GM18520 (cell line): ENCODE data around the gene CAMK2N2.
"Not testable (repeated sequence)": the region's sequence is repeated elsewhere in the genome, so short reads cannot be mapped to it uniquely, and the experiment has no call there.

Source experiments
- ATAC-seq: cut with Tn5 transposase; IDR thresholded peaks from one replicate; pipeline ENCODE4 v1.9.1; 2021; ENCODE audit not compliant: unreplicated experiment

Gene CAMK2N2

DNA sequence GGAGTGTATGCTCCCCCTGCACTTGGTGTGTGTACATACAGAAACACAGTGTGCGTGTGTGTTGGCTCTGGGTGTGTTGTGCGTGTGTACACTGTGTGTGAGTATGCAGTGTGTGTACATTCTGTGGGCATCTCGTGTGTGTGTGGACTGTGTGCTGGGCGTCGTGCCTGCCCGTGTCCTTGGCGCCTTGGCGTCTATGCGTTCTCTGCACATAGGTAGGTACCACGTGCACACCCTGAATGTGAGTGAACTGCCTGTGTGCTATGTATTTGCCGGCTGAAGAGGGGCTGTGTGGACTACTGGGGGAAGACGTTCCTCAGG is 14.0 kb upstream of the CAMK2N2 start:
- no peak for ATAC-seq

DNA sequence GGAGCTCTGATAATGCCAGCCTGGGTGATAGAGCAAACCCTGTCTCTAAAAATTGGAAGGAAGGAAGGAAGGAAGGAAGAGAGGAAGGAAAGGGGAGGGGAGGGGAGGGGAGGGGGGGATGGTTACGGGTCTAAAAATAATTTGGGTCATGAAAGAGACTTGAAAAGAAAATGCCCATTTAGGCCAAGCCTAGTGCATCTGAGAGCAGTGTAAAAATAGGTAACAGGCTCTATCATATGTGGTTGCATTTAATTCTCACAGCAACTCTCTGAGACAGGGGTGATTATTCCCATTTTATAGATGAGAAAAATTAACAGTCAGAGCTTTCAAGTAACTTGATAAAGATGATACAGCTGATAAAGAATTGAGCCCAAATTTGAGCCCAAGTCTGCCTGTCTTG is 10.9 kb upstream of the CAMK2N2 start:
- no peak for ATAC-seq

DNA sequence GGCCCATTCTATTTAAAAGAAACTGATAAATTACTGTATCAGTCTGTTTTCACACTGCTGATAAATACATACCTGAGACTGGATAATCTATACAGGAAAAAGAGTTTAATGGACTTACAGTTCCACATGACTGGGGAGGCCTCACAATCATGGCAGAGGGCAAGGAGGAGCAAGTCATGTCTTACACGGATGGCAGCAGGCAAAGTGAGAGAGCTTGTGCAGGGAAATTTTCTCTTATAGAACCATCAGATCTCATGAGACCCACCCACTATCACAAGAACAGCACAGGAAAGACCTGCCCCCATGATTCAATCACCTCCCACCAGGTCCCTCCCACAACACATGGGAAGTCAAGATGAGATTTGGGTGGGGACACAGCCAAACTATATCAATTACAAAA is 5.9 kb upstream of the CAMK2N2 start:
- ATAC-seq = not testable (repeated sequence)

DNA sequence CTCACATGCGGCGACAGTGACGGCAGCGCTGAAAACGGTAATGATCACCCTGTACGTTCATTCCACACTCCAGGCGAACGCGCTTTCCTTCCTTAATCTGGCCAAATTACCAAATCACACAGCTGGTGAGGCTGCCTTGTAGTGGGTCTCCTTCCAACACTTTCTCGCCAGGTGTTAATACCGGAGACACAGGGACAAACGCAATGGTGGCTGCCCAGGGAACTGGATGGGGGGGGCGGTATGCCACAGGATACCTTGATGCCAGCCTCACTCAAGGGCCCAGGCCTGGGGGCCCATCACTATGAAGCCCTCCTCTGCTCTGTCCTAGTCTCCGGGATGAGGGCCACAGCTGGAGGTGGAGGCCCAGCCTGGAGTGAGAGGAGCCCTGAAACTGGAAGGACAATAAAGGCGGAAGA is 1.4 kb upstream of the CAMK2N2 start:
- ATAC-seq = no peak

DNA sequence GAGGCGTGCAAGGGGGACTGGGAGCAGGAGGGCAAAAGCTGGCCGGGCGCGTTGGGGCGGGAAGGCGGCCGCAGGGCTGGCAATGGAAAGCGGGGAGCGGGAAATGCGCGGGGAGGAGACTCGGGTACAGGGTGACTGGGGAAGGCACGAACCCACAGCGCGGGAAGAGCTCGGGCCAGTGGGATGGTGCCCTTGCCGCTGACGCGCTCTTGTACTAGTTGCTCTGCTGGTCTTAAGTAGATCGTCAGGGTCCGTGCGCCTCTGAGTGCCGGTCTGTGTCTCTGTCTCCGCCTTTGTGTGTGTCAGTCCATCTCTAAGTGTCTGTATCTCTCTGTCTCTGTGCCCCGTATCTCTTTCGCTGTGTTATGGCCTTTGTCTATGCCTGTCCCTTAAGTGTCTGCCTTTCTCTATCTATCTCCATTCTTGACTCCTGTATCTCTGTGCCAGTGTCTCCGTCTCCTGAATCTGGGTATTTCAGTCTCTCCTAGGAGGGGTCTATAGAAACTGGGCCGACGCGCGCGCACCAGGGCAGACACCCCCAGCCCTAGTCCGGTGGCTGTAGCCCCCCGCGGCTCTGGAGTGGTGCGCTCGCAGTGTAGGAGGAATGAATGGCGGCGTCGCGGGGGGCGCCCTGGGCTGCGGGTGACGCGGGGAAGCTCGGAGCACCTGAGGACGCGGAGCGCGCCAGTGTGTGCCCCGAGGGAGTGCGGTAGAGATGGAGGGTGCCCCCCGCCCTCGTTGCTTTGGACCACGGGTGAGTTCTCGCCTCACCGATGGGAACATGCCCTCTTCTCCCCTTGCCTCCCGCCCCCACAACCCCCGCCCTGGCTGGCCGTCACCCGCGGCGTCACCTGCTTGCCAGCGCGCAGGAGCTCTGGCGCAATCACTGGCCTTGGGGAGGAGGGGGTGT is 756 bp upstream of the CAMK2N2 start:
- no peak for ATAC-seq

DNA sequence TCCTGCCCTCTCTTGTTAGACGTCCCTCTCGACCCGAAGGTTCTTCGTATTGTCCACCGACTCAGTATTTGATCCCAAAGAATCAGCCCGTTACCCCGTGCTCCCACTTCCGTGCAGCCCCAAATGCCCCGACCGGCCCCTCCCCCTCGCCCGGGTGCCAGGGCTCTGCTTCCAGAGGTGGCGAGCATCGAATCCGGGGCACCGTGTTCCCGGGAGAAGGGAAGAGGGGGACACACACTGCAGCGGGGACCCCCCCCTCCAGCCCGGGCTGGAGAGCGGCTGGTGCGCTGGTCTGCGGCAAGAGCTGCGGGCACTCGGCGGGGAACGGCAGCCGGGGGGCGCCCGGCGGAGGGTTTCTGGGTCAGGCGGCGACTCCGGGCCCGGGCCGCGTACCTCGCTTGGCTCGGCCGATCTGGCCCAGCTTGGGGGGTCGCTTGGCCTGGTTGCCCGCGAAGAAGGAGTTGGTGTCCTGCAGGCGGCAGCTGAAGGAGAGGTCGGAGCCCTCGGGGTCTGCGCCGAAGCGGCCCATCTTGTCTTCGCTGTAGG is 556 bp downstream of the CAMK2N2 start:
- ATAC-seq = no peak

DNA sequence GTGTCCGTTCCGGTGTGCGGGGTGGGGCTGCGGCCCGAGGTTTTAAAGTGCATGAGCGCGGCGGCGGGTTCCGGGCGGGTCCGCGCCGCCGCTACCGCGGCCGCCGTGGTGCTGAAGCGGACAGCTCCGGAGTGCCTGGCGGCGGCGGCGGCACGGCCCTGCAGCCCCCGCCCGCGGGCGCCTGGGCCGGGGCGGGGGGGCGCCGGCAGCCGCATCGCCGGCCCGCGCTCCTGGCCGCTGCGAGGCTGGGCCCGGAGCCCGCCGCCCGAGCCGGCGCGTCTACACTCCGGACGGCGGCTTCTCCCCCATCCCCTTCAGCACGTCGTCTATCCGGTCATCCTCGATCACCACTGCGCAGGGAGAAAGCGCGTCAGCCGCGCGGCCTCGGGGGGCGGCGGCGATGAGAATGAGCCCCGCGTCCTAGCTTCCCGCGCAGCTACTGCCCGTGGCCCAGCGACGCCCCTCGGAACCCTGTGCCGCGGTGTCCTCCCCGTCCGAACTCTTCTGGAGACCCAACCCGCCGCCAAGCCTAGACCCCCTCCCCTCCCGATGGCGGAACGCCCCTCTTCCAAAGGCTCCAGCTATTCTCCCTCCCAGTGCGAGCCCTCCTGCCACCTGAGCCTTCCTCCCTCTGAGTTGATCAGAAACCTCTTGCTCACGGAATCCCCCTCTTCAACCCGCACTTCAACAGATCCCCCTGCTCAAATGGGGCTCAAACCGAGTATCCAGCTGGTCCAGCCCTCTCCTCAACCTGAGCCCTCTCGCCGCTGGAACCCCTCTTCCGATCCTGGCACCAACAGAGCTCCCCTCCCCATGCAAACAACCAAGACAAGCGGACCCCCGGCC is 1.3 kb downstream of the CAMK2N2 start:
- ATAC-seq = no peak

DNA sequence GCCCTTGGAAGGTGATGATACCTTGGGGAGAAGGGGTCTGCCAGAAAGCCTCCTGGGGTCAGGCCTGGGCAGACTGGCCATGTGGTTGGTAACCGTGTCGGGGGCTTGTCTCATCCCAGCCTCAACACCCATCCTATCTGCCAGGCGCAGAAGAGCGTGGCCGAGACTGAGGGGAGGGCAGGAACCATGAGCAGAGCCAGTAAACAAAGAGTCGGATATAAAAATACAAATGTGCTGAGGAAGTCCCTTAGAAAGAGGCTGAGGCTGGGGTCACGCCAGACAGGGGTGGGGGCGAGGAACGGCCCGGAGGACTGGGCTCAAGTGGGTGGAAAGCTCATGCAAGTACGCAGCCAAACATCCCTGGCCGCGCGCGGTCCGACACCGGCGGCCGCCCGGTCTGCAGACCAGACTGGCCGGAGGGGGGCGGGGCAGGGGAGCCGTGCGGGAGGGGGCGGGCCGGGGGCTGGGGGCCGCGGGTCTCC is 1.9 kb downstream of the CAMK2N2 start:
- no peak for ATAC-seq

DNA sequence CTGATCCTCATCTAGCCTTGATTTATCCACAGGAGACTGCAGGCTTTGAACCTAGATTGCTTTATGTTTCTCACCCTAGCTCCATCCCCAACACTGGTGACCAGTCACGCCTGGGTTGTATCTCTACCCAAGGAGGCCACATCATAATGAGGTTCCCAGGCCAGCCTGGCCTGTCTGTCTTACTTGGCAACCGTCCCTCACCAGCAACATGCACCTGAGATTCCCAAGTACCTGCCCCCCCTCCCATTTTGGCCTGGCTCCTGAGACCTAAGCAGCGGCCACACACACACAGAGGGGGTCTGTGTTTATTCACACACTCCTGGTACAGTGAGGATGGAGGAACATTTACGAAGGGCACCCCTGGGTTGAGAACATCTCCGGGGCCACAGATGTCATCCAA is 2.4 kb downstream of the CAMK2N2 start:
- no peak for ATAC-seq

DNA sequence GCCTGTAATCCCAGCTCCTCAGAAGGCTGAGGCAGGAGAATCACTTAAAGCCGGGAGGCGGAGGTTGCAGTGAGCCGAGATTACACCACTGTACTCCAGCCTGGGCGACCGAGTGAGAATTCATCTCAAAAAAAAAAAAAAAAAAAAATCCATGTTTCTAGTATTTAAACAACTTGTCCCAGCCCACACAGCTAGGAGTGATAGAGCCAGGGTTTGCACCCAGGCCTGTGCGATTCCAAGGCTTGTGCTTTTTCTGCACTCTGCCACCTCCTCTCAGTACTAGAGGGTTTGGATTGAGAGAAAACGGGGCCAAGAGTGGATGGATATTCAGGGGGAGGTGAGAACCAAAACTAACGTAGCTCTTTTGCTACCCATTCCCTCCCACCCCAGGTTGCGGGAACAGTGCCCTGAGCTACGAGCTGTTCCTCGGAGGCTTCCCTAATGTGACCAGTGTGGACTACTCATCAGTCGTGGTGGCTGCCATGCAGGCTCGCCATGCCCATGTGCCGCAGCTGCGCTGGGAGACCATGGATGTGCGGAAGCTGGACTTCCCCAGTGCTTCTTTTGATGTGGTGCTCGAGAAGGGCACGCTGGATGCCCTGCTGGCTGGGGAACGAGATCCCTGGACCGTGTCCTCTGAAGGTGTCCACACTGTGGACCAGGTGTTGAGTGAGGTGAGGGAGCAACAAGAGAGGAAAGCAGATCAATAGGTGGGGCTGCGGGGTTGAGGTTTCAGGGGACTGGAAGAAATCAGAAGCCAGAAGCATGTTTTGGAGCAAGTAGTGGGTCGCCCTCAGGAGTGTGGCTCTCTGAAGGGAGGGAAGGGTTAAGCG is 4.1 kb downstream of the CAMK2N2 start:
- no peak for ATAC-seq

DNA sequence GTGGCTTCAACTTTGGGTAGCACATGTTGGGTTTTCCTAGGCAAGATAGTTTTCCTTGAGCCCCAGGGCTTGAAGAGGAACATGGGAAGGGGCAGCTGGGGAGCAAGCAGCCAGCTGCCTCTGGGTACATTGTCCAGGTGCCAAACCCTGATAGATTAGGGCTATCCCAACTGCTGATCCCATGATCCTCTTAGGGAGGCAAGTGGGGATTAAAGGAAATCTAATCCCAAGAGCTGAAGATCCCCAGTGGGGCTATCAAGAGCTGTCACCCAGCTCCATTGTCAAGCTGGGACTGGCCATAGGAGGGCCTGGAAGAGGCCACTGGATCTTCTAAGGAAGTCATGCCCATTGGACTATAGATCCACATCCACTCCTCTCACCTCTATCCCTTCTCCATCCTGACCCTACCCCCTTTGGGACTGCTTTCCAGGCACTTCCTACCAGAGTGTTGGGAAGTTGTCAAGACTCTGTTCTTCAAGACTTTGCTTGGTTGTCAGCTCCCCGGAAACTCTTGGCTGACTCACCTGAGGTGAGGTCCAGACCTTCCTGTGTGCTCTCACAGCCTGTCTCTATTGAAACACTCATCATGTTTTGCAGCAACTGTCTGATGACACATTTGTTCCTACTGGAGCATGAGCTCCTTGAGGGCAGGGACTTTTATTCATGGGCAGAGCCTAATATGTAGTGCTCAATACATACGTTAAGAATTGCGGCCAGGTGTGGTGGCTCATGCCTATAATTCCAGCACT is 5.9 kb downstream of the CAMK2N2 start:
- no peak for ATAC-seq

DNA sequence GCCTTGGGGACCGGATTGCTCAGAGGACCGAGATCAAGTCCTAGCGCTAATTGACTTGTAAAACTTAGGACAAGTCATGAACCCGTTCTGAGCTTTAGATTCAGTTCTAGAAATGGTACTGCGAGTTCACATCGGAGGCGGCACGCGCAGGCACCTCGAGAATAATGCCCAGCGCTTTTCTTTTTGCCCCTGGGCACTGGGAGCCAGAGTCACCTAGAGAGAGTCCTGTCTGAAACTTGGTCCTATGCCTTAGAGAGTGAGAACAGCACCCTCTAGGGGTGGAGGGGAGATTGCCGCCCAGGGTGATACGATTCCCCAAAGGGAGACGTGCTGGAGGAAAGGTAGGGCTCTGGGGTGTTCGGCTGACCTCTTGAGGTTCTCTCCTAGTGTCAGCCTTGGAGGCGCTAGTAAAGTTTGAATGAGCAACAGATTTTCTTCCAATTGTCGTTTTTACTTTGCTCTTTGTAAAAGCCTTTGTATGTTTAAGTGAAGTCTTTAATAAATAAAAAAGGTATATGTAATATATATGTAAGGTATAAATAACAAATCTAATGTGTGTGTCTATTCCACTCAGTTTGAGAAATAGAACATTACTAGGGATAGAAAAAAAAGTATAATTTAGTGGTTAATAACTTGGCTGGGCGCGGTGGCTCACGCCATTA is 11.1 kb downstream of the CAMK2N2 start:
- ATAC-seq = peak; percentile 58

DNA sequence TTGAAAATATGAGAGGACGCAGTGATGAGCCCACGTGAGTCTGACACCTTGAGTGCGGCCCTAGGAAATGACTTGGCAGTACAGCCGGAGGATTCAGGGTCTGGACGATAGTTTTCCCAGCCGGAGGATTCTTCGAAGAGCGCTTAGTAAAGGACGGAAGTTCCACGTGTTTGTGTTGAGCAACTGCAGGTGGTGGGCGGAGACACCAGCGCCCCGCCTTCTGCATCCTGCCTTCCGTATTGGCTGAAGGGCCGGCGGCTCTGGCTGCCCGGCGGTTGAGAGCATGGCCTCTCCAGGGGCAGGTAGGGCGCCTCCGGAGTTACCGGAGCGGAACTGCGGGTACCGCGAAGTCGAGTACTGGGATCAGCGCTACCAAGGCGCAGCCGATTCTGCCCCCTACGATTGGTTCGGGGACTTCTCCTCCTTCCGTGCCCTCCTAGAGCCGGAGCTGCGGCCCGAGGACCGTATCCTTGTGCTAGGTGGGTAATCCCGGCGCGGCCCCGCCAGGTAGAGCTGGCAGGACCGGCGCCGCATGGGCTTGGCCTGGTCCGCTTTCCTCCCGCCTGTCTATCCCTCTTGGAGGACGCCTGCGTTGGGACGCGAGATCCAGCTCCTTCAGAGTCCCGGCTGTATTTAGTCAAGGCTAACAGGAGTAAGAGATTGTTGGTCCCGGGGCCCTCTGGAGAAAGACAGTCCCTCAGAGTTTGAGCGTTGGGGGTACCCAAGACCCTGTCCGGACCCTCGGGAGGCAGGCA is 11.8 kb downstream of the CAMK2N2 start, which contains the start of gene EEF1AKMT4:
EEF1AKMT4 (plus strand) TSS at position 261 of the 755 bp plus-strand sequence; CDS start at position 284, 23 bp downstream.
- ATAC-seq = peak; percentile 82

DNA sequence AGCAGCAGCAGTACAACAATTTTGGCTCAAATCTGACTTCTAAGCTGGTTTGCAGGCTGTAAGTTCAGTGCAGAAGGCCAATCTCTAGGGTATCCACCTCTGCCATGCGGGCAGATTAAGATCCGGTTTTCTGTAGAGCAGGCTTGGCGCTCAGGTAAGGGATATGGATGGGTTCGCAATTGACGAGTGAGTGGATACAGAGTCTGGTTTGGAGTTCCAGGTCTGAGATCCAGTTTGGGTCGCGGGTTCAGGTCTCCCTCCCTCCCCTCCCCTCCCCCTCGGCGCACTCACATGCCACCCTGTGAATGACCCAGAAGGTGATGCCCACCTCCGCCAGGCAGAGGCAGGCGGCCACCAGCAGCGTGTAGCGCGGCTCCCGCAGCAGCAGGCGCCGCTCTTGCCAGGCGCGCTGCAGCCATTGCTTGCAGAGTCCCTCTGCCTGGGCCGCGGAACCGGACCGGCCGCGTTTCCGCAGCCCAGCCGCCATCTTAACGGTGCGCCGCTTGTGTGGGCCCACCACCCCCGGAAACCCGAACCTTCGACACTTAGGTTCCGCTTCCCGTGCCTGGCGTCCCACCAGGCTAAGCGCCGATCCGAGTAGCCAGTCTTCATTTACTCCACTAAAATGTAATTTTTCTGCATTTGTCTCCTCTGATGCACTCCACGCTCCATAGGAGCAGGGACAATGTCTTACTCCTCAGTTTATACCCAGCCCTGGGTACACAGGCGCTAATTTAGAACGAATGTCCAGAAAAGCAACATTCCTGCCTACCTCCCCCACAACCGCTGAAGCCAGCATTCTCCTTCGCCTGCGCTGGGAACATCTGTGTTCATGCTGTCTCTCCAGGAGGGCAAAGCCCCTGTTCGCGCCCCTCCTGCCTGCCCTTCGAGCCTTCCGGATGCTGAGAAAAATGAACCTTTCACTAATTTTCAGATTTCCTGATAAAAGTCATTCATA is 12.6 kb downstream of the CAMK2N2 start, which contains the start of gene ALG3:
ALG3 (minus strand) TSS at position 509 of the 958 bp plus-strand sequence; CDS start at position 487, 22 bp downstream.
- peak; percentile 41 for ATAC-seq

DNA sequence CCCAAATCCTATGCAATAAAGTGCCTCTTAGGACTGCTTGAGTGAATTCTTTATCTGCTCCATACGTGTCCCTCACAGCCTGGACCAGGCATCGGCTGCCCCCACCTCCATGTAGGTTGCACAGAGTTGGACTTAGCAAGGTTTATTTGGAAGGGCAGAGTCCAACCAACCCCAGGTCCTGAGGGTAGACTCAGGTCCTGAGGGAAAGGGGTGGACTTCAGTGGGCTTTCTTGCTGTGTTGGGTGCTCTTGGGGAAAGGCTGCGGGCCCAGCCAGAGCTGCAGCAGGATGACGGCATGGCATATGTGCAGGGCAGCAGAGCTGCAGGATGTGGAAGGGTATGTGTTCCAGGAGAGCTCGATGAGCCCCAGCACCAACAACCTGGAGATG is 19.1 kb downstream of the CAMK2N2 start:
- ATAC-seq = no peak

DNA sequence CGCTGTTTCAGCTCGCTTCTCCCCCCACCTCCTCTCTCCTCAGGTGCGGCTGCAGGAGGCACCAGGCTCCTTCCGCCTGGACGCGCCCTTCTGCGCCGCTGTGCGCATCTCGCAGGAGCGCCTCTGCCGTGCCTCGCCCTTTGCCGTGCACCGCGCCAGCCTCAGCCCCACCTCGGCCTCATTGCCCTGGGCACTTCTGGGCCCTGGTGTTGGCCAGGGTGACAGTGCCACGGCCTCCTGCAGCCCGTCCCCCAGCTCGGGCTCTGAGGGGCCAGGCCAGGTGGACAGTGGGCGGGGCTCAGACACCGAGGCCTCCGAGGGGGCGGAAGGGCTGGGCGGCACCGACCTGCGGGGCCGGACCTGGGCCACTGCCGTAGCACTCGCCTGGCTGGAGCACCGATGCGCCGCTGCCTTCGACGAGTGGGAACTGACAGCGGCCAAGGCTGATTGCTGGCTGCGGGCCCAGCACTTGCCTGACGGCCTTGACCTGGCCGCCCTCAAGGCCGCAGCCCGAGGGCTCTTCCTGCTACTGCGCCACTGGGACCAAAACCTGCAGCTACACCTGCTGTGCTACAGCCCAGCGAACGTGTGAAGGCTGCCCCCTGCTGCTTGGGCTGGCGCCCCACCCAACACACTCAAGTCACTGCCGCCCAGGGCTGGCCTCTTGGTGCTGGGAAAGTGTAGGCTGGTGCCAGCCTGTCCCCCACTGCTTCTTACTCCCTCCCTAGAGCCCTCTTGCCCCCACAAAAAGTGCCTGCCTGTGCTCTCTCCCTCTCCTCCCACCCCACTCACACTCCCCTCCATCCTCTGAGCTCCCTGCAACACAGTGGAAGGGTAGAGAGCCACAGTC is 19.7 kb downstream of the CAMK2N2 start:
- no peak for ATAC-seq

DNA sequence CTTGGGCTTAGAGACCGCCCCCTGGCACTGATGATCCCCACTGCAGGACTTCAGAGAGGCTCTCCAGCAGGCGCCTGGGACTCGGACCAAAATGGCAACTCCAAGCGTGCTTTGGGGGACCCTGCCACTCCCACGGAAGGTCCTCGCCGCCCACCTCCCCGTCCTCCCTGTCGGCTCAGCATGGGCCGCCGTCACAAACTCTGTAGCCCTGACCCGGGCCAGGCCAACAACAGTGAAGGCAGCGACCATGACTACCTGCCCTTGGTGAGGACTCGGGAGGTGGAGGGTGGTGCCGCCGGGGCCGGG is 20.3 kb downstream of the CAMK2N2 start:
- no peak for ATAC-seq
